GM10266 (cell line): ENCODE results near the gene HLA-DRA.

Experiments used
- DNase-seq: peaks from one replicate; pipeline ENCODE4 v3.0.0; 2012; ENCODE audit errors: extremely low spot score
- TF ChIP-seq, protein P1 (sequence below): IDR thresholded peaks from 2 replicates; pipeline ENCODE4 v1.5.1; 2012; ENCODE audit warnings: mild to moderate bottlenecking, low read depth; ENCODE audit not compliant: control insufficient read depth, insufficient read depth; ENCODE audit errors: missing control alignments

HLA-DRA gene

DNA sequence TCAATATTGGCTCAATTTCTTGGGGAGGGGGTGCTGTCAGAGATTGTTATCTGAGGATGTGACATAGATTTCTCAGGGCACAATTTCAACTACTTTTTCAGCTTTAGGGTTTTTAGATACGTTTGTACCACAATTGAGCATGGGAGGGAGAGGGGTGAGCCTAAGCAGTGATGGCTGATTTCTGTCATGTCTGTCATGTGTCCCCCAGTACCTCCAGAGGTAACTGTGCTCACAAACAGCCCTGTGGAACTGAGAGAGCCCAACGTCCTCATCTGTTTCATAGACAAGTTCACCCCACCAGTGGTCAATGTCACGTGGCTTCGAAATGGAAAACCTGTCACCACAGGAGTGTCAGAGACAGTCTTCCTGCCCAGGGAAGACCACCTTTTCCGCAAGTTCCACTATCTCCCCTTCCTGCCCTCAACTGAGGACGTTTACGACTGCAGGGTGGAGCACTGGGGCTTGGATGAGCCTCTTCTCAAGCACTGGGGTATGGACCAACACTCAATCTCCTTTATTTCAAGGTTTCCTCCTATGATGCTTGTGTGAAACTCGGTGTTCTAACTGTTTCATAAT, 3.4 kb downstream of the HLA-DRA start:
- no peak for DNase-seq
- TF ChIP-seq, protein P1, sequence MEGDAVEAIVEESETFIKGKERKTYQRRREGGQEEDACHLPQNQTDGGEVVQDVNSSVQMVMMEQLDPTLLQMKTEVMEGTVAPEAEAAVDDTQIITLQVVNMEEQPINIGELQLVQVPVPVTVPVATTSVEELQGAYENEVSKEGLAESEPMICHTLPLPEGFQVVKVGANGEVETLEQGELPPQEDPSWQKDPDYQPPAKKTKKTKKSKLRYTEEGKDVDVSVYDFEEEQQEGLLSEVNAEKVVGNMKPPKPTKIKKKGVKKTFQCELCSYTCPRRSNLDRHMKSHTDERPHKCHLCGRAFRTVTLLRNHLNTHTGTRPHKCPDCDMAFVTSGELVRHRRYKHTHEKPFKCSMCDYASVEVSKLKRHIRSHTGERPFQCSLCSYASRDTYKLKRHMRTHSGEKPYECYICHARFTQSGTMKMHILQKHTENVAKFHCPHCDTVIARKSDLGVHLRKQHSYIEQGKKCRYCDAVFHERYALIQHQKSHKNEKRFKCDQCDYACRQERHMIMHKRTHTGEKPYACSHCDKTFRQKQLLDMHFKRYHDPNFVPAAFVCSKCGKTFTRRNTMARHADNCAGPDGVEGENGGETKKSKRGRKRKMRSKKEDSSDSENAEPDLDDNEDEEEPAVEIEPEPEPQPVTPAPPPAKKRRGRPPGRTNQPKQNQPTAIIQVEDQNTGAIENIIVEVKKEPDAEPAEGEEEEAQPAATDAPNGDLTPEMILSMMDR, result no peak

DNA sequence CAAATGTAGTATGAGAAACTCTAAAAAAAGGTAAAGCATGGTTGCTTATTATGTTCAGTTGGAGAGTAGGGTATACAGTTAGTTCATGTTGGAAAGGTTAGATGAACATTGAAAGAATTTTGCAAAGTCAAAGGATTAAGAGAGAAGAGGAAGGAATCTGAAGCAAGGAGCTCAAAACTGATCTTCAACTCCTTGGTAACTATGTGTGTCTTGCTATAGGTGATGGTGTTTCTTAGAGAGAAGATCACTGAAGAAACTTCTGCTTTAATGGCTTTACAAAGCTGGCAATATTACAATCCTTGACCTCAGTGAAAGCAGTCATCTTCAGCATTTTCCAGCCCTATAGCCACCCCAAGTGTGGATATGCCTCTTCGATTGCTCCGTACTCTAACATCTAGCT, 4.7 kb downstream of the HLA-DRA start:
- TF ChIP-seq, protein P1, result no peak

DNA sequence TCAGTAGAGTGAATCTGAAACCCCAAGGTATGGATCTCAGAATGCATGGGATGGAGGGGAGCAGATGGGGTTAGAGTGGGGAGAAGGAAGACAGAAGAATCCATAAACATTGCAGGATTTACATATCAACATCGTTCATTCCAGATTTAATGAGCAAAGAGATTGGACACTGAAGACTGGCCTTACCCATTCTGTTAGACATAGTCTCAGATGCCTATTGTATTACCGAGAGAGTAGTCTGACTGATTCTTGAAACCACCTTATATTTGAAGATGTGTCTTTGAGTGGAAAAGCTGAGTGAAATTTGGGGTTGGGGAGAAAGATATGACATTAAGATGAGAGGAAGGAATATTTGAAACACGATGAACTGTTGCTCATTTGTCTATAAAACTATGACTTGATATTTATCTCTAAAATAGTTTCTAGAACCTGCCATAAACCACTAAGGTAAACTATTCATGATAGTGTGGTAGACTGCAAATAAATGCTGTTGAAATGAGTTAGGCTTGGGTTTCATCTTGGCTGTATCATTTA, 5.7 kb downstream of the HLA-DRA start:
- DNase-seq, result no peak
- TF ChIP-seq, protein P1, result no peak

More for the DNA sequence above, 4.7 kb downstream of the HLA-DRA start:
- DNase-seq, result no peak

DNA sequence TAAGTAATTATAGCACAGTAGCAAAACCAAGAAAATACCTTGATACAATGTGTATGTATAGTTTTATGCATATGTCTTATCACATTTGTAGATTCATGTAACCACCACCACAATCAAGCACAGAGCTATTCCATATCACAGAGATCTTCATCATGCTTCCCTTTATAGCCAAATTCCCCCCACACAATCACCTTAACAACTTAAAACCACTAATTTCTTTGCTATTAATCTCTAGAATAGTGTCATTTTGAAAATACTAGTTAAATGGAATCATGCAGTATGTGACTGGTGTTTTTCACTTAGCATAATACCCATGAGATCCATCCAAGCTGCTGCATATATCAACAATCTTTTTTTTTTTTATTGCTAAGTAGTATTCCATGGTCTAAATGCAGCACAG, 8.2 kb downstream of the HLA-DRA start:
- DNase-seq, result no peak
- TF ChIP-seq, protein P1, result no peak

DNA sequence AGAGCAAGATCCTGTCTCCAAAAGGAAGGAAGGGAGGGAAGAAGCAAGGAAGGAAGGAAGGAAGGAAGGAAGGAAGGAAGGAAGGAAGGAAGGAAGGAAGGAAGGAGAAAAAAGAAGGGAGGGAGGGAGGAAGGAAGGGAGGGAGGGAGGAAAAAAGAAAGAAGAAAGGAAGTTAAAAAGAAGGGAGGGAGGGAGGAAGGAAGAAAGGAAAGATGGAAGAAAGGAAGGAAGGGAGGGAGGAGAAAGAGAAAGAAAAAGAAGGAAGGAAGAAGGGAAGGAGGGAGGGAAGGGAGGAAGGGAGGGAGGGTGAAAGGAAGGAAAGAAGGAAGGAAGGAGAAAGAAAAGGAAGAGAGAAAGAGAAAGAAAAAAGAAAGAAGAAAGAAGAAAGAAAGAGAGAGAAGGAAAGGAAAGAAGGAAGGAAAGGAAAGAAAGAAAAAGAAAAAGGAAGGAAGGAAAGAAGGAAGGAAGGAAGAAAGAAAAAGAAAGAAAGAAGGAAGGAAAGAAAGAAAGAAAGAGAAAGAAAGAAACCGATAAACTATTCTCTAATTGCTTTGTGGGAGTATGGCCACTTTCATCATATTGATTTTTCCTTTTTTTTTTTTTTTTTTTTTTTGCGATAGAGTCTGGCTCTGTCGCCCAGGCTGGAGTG, 9.5 kb downstream of the HLA-DRA start:
- TF ChIP-seq, protein P1, result no peak
- DNase-seq, result no peak

DNA sequence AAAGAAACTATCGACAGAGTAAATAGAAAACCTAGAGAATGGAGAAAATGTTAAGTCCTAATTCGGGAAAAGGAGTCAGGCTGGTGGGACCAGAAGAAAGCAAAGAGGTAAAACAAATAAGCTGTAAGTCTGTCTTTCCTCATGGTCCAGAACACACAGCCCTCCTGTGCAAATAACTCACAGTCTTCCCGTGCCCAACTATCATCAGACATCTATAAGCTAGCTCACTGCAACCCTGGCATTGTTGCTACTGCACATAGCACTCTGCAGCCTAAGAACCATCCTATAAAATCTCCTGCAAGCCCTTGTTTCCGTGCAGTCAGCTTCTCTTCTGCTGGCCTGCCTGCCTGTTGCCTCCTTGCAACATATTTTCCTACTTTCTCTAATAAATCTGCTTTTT, 17.4 kb downstream of the HLA-DRA start:
- TF ChIP-seq, protein P1, result no peak
- no peak for DNase-seq

DNA sequence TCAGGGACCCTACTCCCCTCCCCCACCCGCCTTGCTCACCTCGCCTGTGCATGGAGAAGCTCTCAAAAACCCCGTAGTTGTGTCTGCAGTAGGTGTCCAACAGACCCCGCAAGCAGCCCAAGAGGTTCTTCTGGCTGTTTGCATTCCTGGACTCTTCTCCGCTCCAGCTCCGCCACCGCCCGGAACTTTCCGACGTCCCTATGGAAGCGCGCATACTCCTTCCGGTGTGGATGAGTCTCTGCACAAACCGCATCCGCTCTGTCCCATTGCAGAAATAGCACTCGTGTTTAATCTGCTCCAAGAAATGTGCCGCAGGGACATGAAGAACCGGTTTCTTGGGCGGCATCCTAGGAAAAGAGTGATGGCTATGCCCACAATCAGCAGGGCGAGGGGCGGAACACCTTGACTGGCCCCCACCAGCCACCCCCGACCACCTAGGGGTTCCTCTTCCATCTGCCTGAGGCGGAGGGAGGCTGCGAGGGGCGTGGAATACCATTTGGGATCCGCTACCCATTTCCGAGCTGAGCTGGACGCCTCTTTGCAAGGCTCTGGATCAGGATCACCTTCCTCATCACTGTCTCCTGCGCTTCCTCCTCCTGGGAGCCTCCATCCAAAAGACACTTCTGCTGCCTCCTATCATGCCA, 20.2 kb downstream of the HLA-DRA start:
- TF ChIP-seq, protein P1, result no peak
- no peak for DNase-seq
